DOHH2 (cell line): ENCODE data around the gene EPHA4.

Source experiments
- CTCF ChIP-seq: fragments of 200-600 bp; sonication (generic); IDR thresholded peaks from one replicate; pipeline ENCODE4 v1.5.1; 2014; ENCODE audit warnings: antibody characterized with exemption, mild to moderate bottlenecking, low read depth, low read length; ENCODE audit not compliant: poor library complexity, severe bottlenecking
- EZH2phosphoT487 ChIP-seq: fragments of 200-600 bp; sonication (generic); IDR thresholded peaks from 2 replicates; pipeline ENCODE4 v1.6.1; 2017; ENCODE audit warnings: borderline replicate concordance, mild to moderate bottlenecking, antibody characterized with exemption, low read length, moderate library complexity, mixed read lengths

- TF ChIP-seq CTCF (no peak), EZH2phosphoT487 (no peak)
Observed at GRCh38 chr2:221380062-221380461, 192.0 kb downstream of the EPHA4 start.
